Transverse colon (tissue), 4 donors: ENCODE measurements around the gene CDT1. TPM values are rescaled to one million over a fixed set of nuclear protein-coding genes. Genes with fewer than 3 reads are reported as not detected.

Experiments used
- DNase-seq: peaks from one replicate; pipeline ENCODE4 v3.0.0-alpha.2; 2019
- H3K27ac ChIP-seq, 4 donors: fragments of 200-600 bp; sonication (generic); 2 replicates each; pipeline ENCODE4 v1.5.1; 2016 to 2018; ENCODE audit warnings: inconsistent platforms in 4 of 4
- H3K27me3 ChIP-seq: fragments of 200-600 bp; sonication (generic); 2 replicates; pipeline ENCODE4 v1.5.1; 2017; ENCODE audit warnings: inconsistent platforms
- H3K36me3 ChIP-seq, 4 donors: fragments of 200-600 bp; sonication (generic); 2 replicates each; pipeline ENCODE4 v1.5.1; 2017 to 2019; ENCODE audit warnings: inconsistent platforms in 4 of 4
- H3K4me1 ChIP-seq, 4 donors: fragments of 200-600 bp; sonication (generic); 2 replicates each; pipeline ENCODE4 v1.5.1; 2017 to 2020; ENCODE audit warnings: inconsistent platforms in 4 of 4
- H3K4me3 ChIP-seq, 4 donors: fragments of 200-600 bp; sonication (generic); 1 replicate in 1 of 4; 2 replicates in 3 of 4; pipeline versions ENCODE4 v1.5.1 to v1.6.1; 2017 to 2019; ENCODE audit warnings: inconsistent platforms in 4 of 4
- H3K9me3 ChIP-seq, 2 donors: fragments of 200-600 bp; sonication (generic); 2 replicates each; pipeline ENCODE4 v1.5.1; 2017 to 2019; ENCODE audit warnings: inconsistent platforms in 2 of 2
- CTCF ChIP-seq, 5 experiments: fragments of 200-600 bp in 3 of 5; fragments of 450-650 bp in 2 of 5; sonication (generic) in 3 of 5; IDR thresholded peaks; 1 replicate in 2 of 5; 2 replicates in 3 of 5; pipeline ENCODE4 v1.5.1; 2016 to 2017; ENCODE audit warnings: antibody characterized with exemption in 5 of 5, inconsistent platforms in 3 of 5, mild to moderate bottlenecking in 2 of 5, moderate library complexity in 1 of 5
- EP300 ChIP-seq: sonication (generic); formaldehyde crosslinking; IDR thresholded peaks from one replicate; pipeline ENCODE4 v1.6.1; 2017; ENCODE audit warnings: antibody characterized with exemption, low read depth
- POLR2A ChIP-seq: fragments of 450-650 bp; IDR thresholded peaks from one replicate; pipeline ENCODE4 v1.6.1; 2016; ENCODE audit warnings: antibody characterized with exemption, mild to moderate bottlenecking, moderate library complexity
- POLR2AphosphoS5 ChIP-seq, 3 donors: sonication (generic); formaldehyde crosslinking; IDR thresholded peaks; one replicate each; pipeline ENCODE4 v1.6.1; 2016; ENCODE audit warnings: antibody characterized with exemption in 3 of 3
- WGBS, 2 donors: methylation state at CpG; one replicate each; pipeline ENCODE4 v1.1.5; 2018; ENCODE audit warnings: low coverage in 1 of 2; 5-methylcytosine and 5-hydroxymethylcytosine counted together
- in situ Hi-C, 4 donors: fragments of 200-750 bp; cut with MboI; loops; one replicate each; pipeline versions ENCODE4 v1.15.0 to v1.15.1; 2017; ENCODE audit warnings: low sequenced_read_pairs in 3 of 4, low pct_ligation_motif_present in 1 of 4, low pct_unique_long_range_greater_than_20kb in 1 of 4
- intact Hi-C: fragments of 100-400 bp; cut with DNase I; formaldehyde crosslinking; loops from one replicate; pipeline ENCODE4 v1.15.1; 2023; ENCODE audit warnings: low total_unique reads
- total RNA-seq, 4 donors: library from RNA; depleted of rRNA; stranded (reverse); fragments of >200 nt; gene quantifications; one replicate each; pipeline ENCODE4 v1.1.0, GENCODE V29; 2016

Gene CDT1
- total RNA-seq, 4 donors from 2014 or later, result 3.8 to 12.5 (median 6.7) TPM; not detected in 1

- 89 to 100% methylated on average over 1 to 17 of the region's 17 CpGs for WGBS, 2 donors
These were observed 49.8 kb downstream of the CDT1 start for GRCh38 chr16:88853325-88853941.

GRCh38 chr16:88854306-88855111 is 50.9 kb downstream of the CDT1 start:
- TF ChIP-seq CTCF (IDR thresholded peaks at IDR 0.05) (no peak), EP300 (no peak), POLR2AphosphoS5 (IDR thresholded peaks at IDR 0.05) (no peak), POLR2A (no peak)
- WGBS, 2 donors, result 42 to 62% methylated on average over 2 to 17 of the region's 20 CpGs
- H3K27ac ChIP-seq, result no peak overlapping the region
- intact Hi-C loops, result no loop called here
- no peaks in the 10 kb centered on the region for H3K27me3 ChIP-seq
- DNase-seq, result peak; percentile 27
- in situ Hi-C loops, result no loop called here
- peaks cover 14 to 31% (median 24%) of the 10 kb centered on the region in 4 donors for H3K4me1 ChIP-seq
- H3K4me3 ChIP-seq, result no peak overlapping the region
- peaks cover 0 to 4% (median 0%) of the 10 kb centered on the region in 4 donors for H3K36me3 ChIP-seq
- H3K9me3 ChIP-seq, result no peaks in the 10 kb centered on the region

More at GRCh38 chr16:88853325-88853941, 49.8 kb downstream of the CDT1 start:
- DNase-seq, result peak; percentile 19
- no peak for TF ChIP-seq EP300
- Histone ChIP-seq H3K4me1 (peaks cover 14 to 29% (median 24%) of the 10 kb centered on the region in 4 donors), H3K27ac (no peak overlapping the region), H3K27me3 (no peaks in the 10 kb centered on the region), H3K4me3 (no peak overlapping the region), H3K36me3 (no peaks in the 10 kb centered on the region), H3K9me3 (no peaks in the 10 kb centered on the region)
- intact Hi-C loops, result no loop called here
- in situ Hi-C loops, result no loop called here

GRCh38 chr16:88855176-88855575 is 51.6 kb downstream of the CDT1 start:
- Histone ChIP-seq H3K27ac (no peak overlapping the region), H3K4me1 (peaks cover 14 to 31% (median 24%) of the 10 kb centered on the region in 4 donors), H3K36me3 (peaks cover 0 to 5% (median under 1%) of the 10 kb centered on the region in 4 donors), H3K27me3 (no peaks in the 10 kb centered on the region), H3K4me3 (no peak overlapping the region), H3K9me3 (no peaks in the 10 kb centered on the region)
- WGBS, 2 donors, result 58 to 85% methylated on average over 4 to 8 of the region's 8 CpGs
- in situ Hi-C loops (no loop called here), intact Hi-C loops (no loop called here)
- DNase-seq, result no peak
- no peak for TF ChIP-seq EP300
- TF ChIP-seq POLR2A, result no peak
- TF ChIP-seq CTCF (IDR thresholded peaks at IDR 0.05), result no peak
- TF ChIP-seq POLR2AphosphoS5 (IDR thresholded peaks at IDR 0.05), result no peak

- H3K9me3 ChIP-seq, result no peaks in the 10 kb centered on the region
- intact Hi-C loops (no loop called here), in situ Hi-C loops (no loop called here)
- DNase-seq, result no peak
- peaks cover 0 to 6% (median 2%) of the 10 kb centered on the region in 4 donors for H3K36me3 ChIP-seq
- WGBS, 2 donors, result 79% methylated on average over 13 of the region's 13 CpGs; no CpG with 5 or more reads in 1 of the 2 donors
- H3K27ac ChIP-seq, result peak overlapping the region; percentile 77 to 90 (median 84)
- peak overlapping the region; percentile 69 to 90 (median 83) for H3K4me3 ChIP-seq
- TF ChIP-seq POLR2AphosphoS5 (IDR thresholded peaks at IDR 0.05) (no peak), CTCF (IDR thresholded peaks at IDR 0.05) (no peak), EP300 (no peak), POLR2A (no peak)
- no peaks in the 10 kb centered on the region for H3K27me3 ChIP-seq
- peaks cover 14 to 31% (median 24%) of the 10 kb centered on the region in 4 donors for H3K4me1 ChIP-seq
These were observed 52.1 kb downstream of the CDT1 start for GRCh38 chr16:88855736-88856121.
